Spinal cord (tissue), 10 donors: Measurements from ENCODE around the gene GRHL3. TPM values are rescaled to one million over a fixed set of nuclear protein-coding genes. Genes with fewer than 3 reads are reported as not detected.

Experiments used
- DNase-seq, 6 donors: peaks; one replicate each; pipeline versions ENCODE4 v3.0.0 to v3.0.0-alpha.2; 2013 to 2015; ENCODE audit warnings: low spot score in 6 of 6, low read depth in 4 of 6
- H3K27ac ChIP-seq: one replicate; pipeline ENCODE4 v1.5.1; 2013; ENCODE audit warnings: low read depth, low read length, control low read depth
- H3K27me3 ChIP-seq: one replicate; pipeline ENCODE4 v1.6.1; 2013; ENCODE audit warnings: low read length; ENCODE audit not compliant: control insufficient read depth, insufficient read depth
- H3K36me3 ChIP-seq: one replicate; pipeline ENCODE4 v1.6.1; 2013; ENCODE audit warnings: low read length; ENCODE audit not compliant: control insufficient read depth, insufficient read depth
- H3K4me1 ChIP-seq: one replicate; pipeline ENCODE4 v1.6.1; 2013; ENCODE audit warnings: low read length; ENCODE audit not compliant: control insufficient read depth, insufficient read depth
- H3K4me3 ChIP-seq: one replicate; pipeline ENCODE4 v1.5.1; 2013; ENCODE audit warnings: low read depth, low read length, control low read depth
- H3K9me3 ChIP-seq: one replicate; pipeline ENCODE4 v1.6.1; 2013; ENCODE audit warnings: low read length; ENCODE audit not compliant: control insufficient read depth, insufficient read depth
- WGBS: methylation state at CpG from one replicate; pipeline ENCODE4 v1.1.5; 2013; ENCODE audit warnings: missing lambda C conversion rate; ENCODE audit not compliant: insufficient coverage; 5-methylcytosine and 5-hydroxymethylcytosine counted together
- polyA plus RNA-seq, 2 donors: library from polyadenylated mRNA; unstranded; fragments of 120-200 nt; gene quantifications; one replicate each; pipeline ENCODE4 v1.2.1, GENCODE V29; 2013; ENCODE audit not compliant: insufficient read length in 2 of 2
- total RNA-seq, 2 donors: library from RNA; depleted of rRNA in 1 of 2; stranded (reverse); fragments of 120-200 nt in 1 of 2; fragments of >200 nt in 1 of 2; gene quantifications; one replicate each; pipeline versions ENCODE4 v1.2.3 to v1.2.4, GENCODE V29; 2013 to 2014
- donor health status: healthy.

Gene GRHL3
- total and polyA plus RNA-seq, 4 donors = 0.69 to 3.0 (median 2.7) TPM

GRCh38 chr1:24361811-24362210, 42.7 kb downstream of the GRHL3 start:
- Histone ChIP-seq H3K27me3 (no peaks in the 10 kb centered on the region), H3K36me3 (peaks cover 19% of the 10 kb centered on the region), H3K4me3 (no peak overlapping the region), H3K27ac (no peak overlapping the region), H3K9me3 (no peaks in the 10 kb centered on the region), H3K4me1 (peaks cover 20% of the 10 kb centered on the region)
- no peak for DNase-seq
- WGBS = 80% methylated on average over 1 of the region's 3 CpGs

GRCh38 chr1:24362396-24362795, 43.2 kb downstream of the GRHL3 start:
- Histone ChIP-seq H3K9me3 (no peaks in the 10 kb centered on the region), H3K4me1 (peaks cover 20% of the 10 kb centered on the region), H3K36me3 (peaks cover 19% of the 10 kb centered on the region), H3K27me3 (no peaks in the 10 kb centered on the region), H3K4me3 (no peak overlapping the region), H3K27ac (no peak overlapping the region)
- WGBS = 67% methylated on average over 1 of the region's 2 CpGs
- no peak for DNase-seq

GRCh38 chr1:24362982-24363614, 43.9 kb downstream of the GRHL3 start:
- DNase-seq = peak in 1 of 6 donors; percentile 42
- Histone ChIP-seq H3K9me3 (no peaks in the 10 kb centered on the region), H3K27me3 (no peaks in the 10 kb centered on the region), H3K4me1 (peaks cover 20% of the 10 kb centered on the region), H3K4me3 (no peak overlapping the region), H3K36me3 (peaks cover 17% of the 10 kb centered on the region), H3K27ac (no peak overlapping the region)
- 56% methylated on average over 3 of the region's 4 CpGs for WGBS

- WGBS = 83% methylated on average over 2 of the region's 7 CpGs
- Histone ChIP-seq H3K4me3 (no peak overlapping the region), H3K27ac (peak overlapping the region; percentile 53), H3K36me3 (peaks cover 13% of the 10 kb centered on the region), H3K27me3 (no peaks in the 10 kb centered on the region), H3K4me1 (peaks cover 20% of the 10 kb centered on the region), H3K9me3 (no peaks in the 10 kb centered on the region)
- no peak for DNase-seq
Measured at GRCh38 chr1:24363994-24364393, 44.8 kb downstream of the GRHL3 start.

- H3K36me3 ChIP-seq = peaks cover 7% of the 10 kb centered on the region
- H3K4me3 ChIP-seq = no peak overlapping the region
- DNase-seq = peak in 5 of 6 donors; percentile 36 to 82 (median 54)
- H3K27me3 ChIP-seq = no peaks in the 10 kb centered on the region
- 17% methylated on average over 1 of the region's 2 CpGs for WGBS
- peaks cover 20% of the 10 kb centered on the region for H3K4me1 ChIP-seq
- H3K9me3 ChIP-seq = no peaks in the 10 kb centered on the region
- H3K27ac ChIP-seq = peak overlapping the region; percentile 59
Measured at GRCh38 chr1:24364605-24364974, 45.4 kb downstream of the GRHL3 start.

- H3K4me1 ChIP-seq = peaks cover 20% of the 10 kb centered on the region
- peak in 4 of 6 donors; percentile 4 to 80 (median 39) for DNase-seq
- 50% methylated on average over 5 of the region's 11 CpGs for WGBS
- H3K36me3 ChIP-seq = peaks cover 3% of the 10 kb centered on the region
- no peaks in the 10 kb centered on the region for H3K9me3 ChIP-seq
- peak overlapping the region; percentile 59 for H3K27ac ChIP-seq
- H3K27me3 ChIP-seq = no peaks in the 10 kb centered on the region
- no peak overlapping the region for H3K4me3 ChIP-seq
Measured at GRCh38 chr1:24364975-24365678, 46.0 kb downstream of the GRHL3 start.

- H3K27ac ChIP-seq = no peak overlapping the region
- no peak overlapping the region for H3K4me3 ChIP-seq
- 90% methylated on average over 8 of the region's 9 CpGs for WGBS
- no peaks in the 10 kb centered on the region for H3K27me3 ChIP-seq
- H3K4me1 ChIP-seq = peaks cover 20% of the 10 kb centered on the region
- H3K9me3 ChIP-seq = no peaks in the 10 kb centered on the region
- DNase-seq = no peak
- H3K36me3 ChIP-seq = no peaks in the 10 kb centered on the region
Measured at GRCh38 chr1:24366707-24367106, 47.5 kb downstream of the GRHL3 start.

GRCh38 chr1:24369199-24369598, 50.0 kb downstream of the GRHL3 start:
- 50% methylated on average over 1 of the region's 4 CpGs for WGBS
- no peak for DNase-seq

GRCh38 chr1:24369801-24370200, 50.6 kb downstream of the GRHL3 start:
- Histone ChIP-seq H3K27me3 (no peaks in the 10 kb centered on the region), H3K4me3 (no peak overlapping the region), H3K4me1 (peaks cover 8% of the 10 kb centered on the region), H3K9me3 (no peaks in the 10 kb centered on the region), H3K36me3 (peaks cover 3% of the 10 kb centered on the region), H3K27ac (no peak overlapping the region)
- WGBS = 100% methylated on average over 1 of the region's 4 CpGs
- DNase-seq = no peak

More at GRCh38 chr1:24369199-24369598, 50.0 kb downstream of the GRHL3 start:
- H3K27ac ChIP-seq = no peak overlapping the region
- H3K4me3 ChIP-seq = no peak overlapping the region
- peaks cover 14% of the 10 kb centered on the region for H3K4me1 ChIP-seq
- H3K9me3 ChIP-seq = no peaks in the 10 kb centered on the region
- peaks cover 3% of the 10 kb centered on the region for H3K36me3 ChIP-seq
- no peaks in the 10 kb centered on the region for H3K27me3 ChIP-seq

GRCh38 chr1:24373044-24373443, 53.9 kb downstream of the GRHL3 start:
- H3K4me3 ChIP-seq = no peak overlapping the region
- no peaks in the 10 kb centered on the region for H3K4me1 ChIP-seq
- DNase-seq = no peak
- H3K27ac ChIP-seq = no peak overlapping the region
- peaks cover 3% of the 10 kb centered on the region for H3K36me3 ChIP-seq
- H3K27me3 ChIP-seq = no peaks in the 10 kb centered on the region
- whole genome bisulfite sequencing = 92% methylated on average over 6 of the region's 7 CpGs
- no peaks in the 10 kb centered on the region for H3K9me3 ChIP-seq
